Activated T-helper 2 cell treated with anti-CD3 and anti-CD28 coated beads, Interferon-gamma antibody, Interleukin-2, Interleukin-4, amounts not matched to agents 10 μg/mL and 5 μg/mL and 100 μg/mL, durations not matched to agents 14 hours and 24 hours and 36 hours (primary cell): Measurements from ENCODE around the gene R3HCC1L. TPM values are rescaled to one million over a fixed set of nuclear protein-coding genes. Genes with fewer than 3 reads are reported as not detected.

Experiments used
- DNase-seq: peaks from one replicate; pipeline ENCODE4 v3.0.0; 2021; ENCODE audit warnings: low spot score
- H3K27ac Mint-ChIP-seq: one replicate; pipeline ENCODE4 v1.8.0; 2021; ENCODE audit warnings: mixed read lengths
- H3K27me3 Mint-ChIP-seq: one replicate; pipeline ENCODE4 v1.8.0; 2021; ENCODE audit warnings: low read depth, mixed read lengths
- H3K36me3 Mint-ChIP-seq: one replicate; pipeline ENCODE4 v1.8.0; 2021; ENCODE audit warnings: low read depth, mixed read lengths
- H3K4me1 Mint-ChIP-seq: one replicate; pipeline ENCODE4 v1.8.0; 2021; ENCODE audit warnings: low read depth, mixed read lengths
- H3K4me3 Mint-ChIP-seq: one replicate; pipeline ENCODE4 v1.8.0; 2021; ENCODE audit warnings: low read depth, mild to moderate bottlenecking, moderate library complexity, mixed read lengths
- H3K9me3 Mint-ChIP-seq: one replicate; pipeline ENCODE4 v1.8.0; 2021; ENCODE audit warnings: mixed read lengths
- intact Hi-C: fragments of 100-400 bp; cut with micrococcal nuclease; formaldehyde crosslinking; loops from one replicate; pipeline ENCODE4 v1.15.1; 2023
- total RNA-seq: library from RNA; stranded (reverse); gene quantifications from 2 replicates; pipeline ENCODE4 v1.2.3, GENCODE V29; 2022

R3HCC1L gene
- total RNA-seq, 1 donor from 2014 or later: 18.4 TPM

DNA sequence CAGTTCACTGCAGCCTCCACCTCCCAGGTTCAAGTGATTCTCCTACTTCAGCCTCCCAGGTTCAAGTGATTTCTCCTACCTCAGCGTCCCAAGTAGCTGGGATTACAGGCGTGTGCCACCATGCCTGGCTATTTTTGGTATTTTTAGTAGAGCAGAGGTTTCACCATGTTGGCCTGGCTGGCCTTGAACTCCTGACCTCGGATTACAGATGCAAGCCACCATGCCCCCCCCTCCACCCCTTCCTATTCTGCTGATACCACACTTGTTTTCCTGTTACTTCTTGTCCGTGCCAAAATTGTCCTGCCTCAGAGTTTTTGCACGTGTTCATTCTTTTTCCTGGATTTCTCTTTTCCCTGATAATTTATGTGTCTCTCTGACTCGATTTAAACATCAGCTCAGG is 62.5 kb downstream of the R3HCC1L start:
- Mint-ChIP-seq H3K36me3 (peaks cover 31% of the 10 kb centered on the region), H3K27me3 (no peaks in the 10 kb centered on the region), H3K27ac (no peak overlapping the region), H3K9me3 (peaks cover 11% of the 10 kb centered on the region), H3K4me3 (no peak overlapping the region), H3K4me1 (peaks cover 8% of the 10 kb centered on the region)
- intact Hi-C loops: no loop called here
- DNase-seq: no peak

DNA sequence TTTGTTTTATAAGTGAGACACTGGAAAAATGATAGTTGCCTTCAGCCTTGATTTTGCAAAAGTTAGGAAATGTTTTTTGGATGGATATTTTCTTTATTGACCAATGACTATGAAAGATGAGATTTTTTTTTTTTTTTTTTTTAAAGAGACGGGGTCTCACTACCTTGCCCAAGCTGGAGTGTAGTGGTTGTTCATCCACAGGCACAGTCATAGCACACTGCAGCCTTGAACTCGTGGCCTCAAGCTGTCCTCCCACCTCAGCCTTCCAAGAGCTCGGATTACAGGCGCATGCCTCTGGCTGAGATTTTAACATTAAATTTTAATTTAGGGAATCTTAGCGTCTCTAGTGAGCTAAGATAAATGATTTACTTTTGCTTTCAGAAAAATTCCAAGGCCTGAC is 67.3 kb downstream of the R3HCC1L start:
- Mint-ChIP-seq H3K4me3 (no peak overlapping the region), H3K27ac (no peak overlapping the region), H3K27me3 (no peaks in the 10 kb centered on the region), H3K9me3 (no peaks in the 10 kb centered on the region), H3K4me1 (peaks cover 3% of the 10 kb centered on the region), H3K36me3 (peaks cover 5% of the 10 kb centered on the region)
- intact Hi-C loops: no loop called here
- DNase-seq: no peak

DNA sequence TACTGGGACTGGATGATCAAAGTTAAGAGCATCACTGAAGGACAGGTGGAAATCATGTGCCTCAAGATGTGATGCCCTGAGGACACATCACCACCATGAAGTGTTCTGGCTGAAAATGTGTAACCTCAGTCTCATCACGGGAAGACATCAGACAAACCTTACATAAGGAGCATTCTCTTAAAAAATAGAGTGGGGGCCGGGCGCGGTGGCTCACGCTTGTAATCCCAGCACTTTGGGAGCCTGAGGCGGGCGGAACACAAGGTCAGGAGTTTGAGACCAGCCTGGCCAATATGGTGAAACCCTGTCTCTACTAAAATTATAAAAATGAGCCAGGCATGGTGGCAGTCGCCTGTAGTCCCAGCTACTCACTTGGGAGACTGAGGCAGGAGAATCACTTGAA is 67.9 kb downstream of the R3HCC1L start:
- H3K36me3 Mint-ChIP-seq: peaks cover 3% of the 10 kb centered on the region
- no peak overlapping the region for H3K4me3 Mint-ChIP-seq
- no peak overlapping the region for H3K27ac Mint-ChIP-seq
- no peak for DNase-seq
- intact Hi-C loops: no loop called here
- no peaks in the 10 kb centered on the region for H3K27me3 Mint-ChIP-seq
- H3K4me1 Mint-ChIP-seq: peaks cover 1% of the 10 kb centered on the region
- no peaks in the 10 kb centered on the region for H3K9me3 Mint-ChIP-seq

DNA sequence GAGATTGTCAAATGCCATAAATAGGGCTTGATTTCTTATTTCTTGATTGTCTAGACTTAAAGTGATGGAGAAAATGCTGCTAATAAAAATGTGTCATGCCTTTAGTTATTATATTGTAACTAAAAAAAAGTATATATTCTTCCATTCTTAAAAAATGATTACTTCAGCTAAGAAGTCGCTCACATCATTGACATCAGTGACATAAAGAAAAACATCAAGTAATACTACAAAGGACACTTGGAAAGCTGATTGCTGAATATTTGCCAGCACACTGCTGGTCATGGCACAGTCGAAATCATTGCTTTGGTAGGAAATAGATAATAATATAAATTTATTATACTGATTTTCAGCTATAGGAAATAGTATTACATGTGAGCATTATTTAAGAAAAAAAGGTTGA is 70.9 kb downstream of the R3HCC1L start:
- Mint-ChIP-seq H3K4me3 (no peak overlapping the region), H3K9me3 (no peaks in the 10 kb centered on the region), H3K4me1 (peaks cover 13% of the 10 kb centered on the region), H3K27ac (no peak overlapping the region), H3K27me3 (no peaks in the 10 kb centered on the region), H3K36me3 (peaks cover 20% of the 10 kb centered on the region)
- intact Hi-C loops: no loop called here
- DNase-seq: no peak

DNA sequence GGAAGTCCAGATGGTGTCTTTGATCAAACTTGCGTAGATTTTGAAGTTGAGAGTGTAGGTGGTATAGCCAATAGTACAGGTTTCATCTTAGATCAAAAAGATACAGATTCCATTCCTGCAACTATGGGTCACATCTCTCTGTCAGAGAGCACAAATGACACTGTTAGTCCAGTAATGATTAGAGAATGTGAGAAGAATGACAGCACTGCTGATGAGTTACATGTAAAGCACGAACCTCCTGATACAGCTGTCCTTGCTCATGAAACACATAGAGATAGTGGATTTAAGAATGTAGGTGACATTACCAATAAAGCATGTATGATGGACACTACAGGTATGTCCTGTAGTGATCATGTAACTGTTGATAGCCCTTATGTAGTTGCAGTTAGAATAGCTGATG is 74.5 kb downstream of the R3HCC1L start:
- intact Hi-C loops: no loop called here
- H3K4me1 Mint-ChIP-seq: peaks cover 14% of the 10 kb centered on the region
- H3K27ac Mint-ChIP-seq: no peak overlapping the region
- no peak overlapping the region for H3K4me3 Mint-ChIP-seq
- H3K27me3 Mint-ChIP-seq: no peaks in the 10 kb centered on the region
- no peak for DNase-seq
- H3K9me3 Mint-ChIP-seq: no peaks in the 10 kb centered on the region
- H3K36me3 Mint-ChIP-seq: peaks cover 42% of the 10 kb centered on the region

DNA sequence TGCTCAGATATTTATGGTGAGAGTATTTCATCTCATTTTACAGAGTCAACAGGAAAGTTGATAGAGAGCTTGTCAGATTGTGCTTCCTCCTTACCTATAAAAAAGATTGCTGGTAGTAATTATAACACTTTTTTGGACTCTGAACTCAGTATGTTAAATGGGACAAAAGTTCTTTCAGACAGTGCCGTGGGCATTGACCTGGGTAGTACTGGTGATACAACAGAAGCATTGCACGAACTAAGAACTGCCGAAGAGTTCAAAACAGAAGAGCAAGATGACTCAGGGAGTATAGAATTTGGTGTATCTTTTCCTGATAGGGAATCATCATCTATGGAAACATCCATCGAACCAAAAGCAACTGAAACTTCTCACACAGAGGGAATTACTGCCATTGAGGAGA is 75.0 kb downstream of the R3HCC1L start:
- Mint-ChIP-seq H3K27me3 (no peaks in the 10 kb centered on the region), H3K36me3 (peaks cover 44% of the 10 kb centered on the region), H3K27ac (no peak overlapping the region), H3K9me3 (no peaks in the 10 kb centered on the region), H3K4me3 (no peak overlapping the region), H3K4me1 (peaks cover 16% of the 10 kb centered on the region)
- intact Hi-C loops: no loop called here
- no peak for DNase-seq

DNA sequence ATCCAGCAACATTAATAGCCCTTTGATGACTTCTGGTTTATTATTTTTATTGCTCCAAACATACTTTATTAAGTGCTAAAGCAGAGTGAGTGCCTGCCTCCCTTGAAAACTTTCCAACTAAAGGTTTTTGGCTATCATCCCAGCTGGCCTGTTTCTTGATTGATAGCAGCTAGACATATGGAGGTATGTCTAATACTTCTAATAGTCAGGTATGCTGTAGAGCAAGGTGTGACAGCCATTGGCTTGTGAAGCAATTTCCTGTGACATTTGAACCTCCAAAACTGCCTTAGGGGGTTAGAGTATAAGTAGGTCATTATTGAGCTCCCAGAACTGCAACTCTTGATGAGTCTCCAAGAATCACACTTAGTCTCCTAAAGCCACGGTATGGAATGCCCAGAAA is 77.7 kb downstream of the R3HCC1L start:
- no peaks in the 10 kb centered on the region for H3K27me3 Mint-ChIP-seq
- H3K9me3 Mint-ChIP-seq: peaks cover 10% of the 10 kb centered on the region
- H3K4me3 Mint-ChIP-seq: no peak overlapping the region
- intact Hi-C loops: no loop called here
- H3K4me1 Mint-ChIP-seq: peaks cover 15% of the 10 kb centered on the region
- no peak overlapping the region for H3K27ac Mint-ChIP-seq
- H3K36me3 Mint-ChIP-seq: peaks cover 54% of the 10 kb centered on the region
- no peak for DNase-seq

DNA sequence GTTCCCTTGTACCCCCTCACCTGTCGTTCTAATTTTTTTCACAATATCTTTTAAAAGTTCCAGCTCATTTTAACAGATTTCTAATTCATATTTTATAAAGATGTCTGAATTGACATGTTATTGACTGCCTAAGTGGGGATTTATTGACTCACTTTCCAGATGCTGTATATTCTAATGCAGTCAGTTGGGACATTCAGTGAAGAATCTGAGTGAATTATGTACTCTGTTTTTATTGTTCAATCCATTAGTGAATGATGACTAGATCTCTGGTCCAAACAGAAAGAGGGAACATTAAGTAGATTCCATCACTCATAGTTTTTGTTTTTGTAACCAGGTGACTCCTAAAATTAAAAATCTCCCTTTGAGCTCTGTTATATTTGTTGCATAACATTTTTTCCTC is 79.3 kb downstream of the R3HCC1L start:
- Mint-ChIP-seq H3K9me3 (peaks cover 25% of the 10 kb centered on the region), H3K27me3 (no peaks in the 10 kb centered on the region), H3K27ac (no peak overlapping the region), H3K4me3 (no peak overlapping the region), H3K36me3 (peaks cover 61% of the 10 kb centered on the region), H3K4me1 (peaks cover 16% of the 10 kb centered on the region)
- intact Hi-C loops: no loop called here
- no peak for DNase-seq

DNA sequence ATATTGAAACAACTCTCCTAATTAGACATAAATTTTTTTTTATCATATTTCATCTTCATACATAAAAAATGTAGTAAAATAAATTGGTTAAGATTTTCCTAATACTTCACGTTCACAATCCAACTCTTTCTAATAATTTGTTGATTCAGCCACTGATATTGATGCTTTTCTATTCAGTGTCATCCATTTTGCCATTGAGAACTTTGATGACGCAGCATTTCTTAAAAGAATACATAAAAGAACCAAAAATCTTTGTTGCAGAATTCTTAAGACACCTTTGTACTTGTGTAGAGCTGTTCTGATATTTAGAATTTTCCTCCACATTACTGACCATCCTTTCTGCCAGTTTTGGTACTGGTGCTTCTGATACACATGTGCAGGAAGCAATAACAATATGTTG is 80.9 kb downstream of the R3HCC1L start:
- no peaks in the 10 kb centered on the region for H3K27me3 Mint-ChIP-seq
- intact Hi-C loops: no loop called here
- no peak overlapping the region for H3K27ac Mint-ChIP-seq
- H3K4me1 Mint-ChIP-seq: peaks cover 8% of the 10 kb centered on the region
- no peak for DNase-seq
- peaks cover 40% of the 10 kb centered on the region for H3K9me3 Mint-ChIP-seq
- no peak overlapping the region for H3K4me3 Mint-ChIP-seq
- peaks cover 63% of the 10 kb centered on the region for H3K36me3 Mint-ChIP-seq

DNA sequence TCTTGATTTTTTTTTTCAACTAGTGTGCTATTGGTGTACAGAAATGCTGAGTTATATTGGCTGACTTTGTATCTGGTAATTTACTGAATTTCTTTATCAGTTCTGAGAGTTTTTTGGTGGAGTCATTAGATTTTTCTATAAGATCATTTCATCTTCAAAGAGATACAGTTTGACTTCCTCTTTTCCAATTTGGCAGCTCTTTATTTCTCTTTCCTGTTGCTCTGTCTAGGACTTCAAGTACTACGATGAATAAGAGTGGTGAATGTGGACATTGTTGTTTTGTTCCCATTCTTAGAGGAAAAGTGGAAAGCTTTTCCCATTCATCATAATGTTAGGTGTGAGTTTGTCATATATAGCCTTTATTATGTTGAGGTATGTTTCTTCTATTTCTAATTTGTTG is 83.3 kb downstream of the R3HCC1L start:
- no peak for DNase-seq
- H3K36me3 Mint-ChIP-seq: peaks cover 54% of the 10 kb centered on the region
- peaks cover 8% of the 10 kb centered on the region for H3K4me1 Mint-ChIP-seq
- H3K4me3 Mint-ChIP-seq: no peak overlapping the region
- H3K9me3 Mint-ChIP-seq: peaks cover 40% of the 10 kb centered on the region
- H3K27me3 Mint-ChIP-seq: no peaks in the 10 kb centered on the region
- intact Hi-C loops: no loop called here
- no peak overlapping the region for H3K27ac Mint-ChIP-seq

DNA sequence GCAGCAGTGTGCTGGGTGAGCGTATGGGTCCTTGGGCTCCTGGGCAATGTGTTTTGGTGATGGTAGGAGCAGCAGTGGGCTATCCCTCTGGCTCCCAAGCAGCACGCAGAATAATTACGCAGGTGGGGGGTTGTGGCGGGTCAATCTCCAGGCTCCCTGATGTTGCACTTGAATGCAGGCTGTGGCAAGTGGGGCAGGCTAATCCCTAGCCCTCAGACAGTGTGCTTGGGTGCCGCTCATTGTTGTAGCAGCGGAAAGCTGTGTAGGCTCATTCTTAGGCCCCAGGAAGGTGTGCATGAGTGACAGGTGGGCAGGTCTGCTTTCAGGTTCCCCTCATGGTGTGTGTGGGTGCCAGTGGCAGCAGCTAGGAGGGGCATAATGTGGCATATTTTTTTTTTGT is 89.4 kb downstream of the R3HCC1L start:
- Mint-ChIP-seq H3K27ac (no peak overlapping the region), H3K4me3 (no peak overlapping the region), H3K9me3 (peaks cover 23% of the 10 kb centered on the region), H3K27me3 (no peaks in the 10 kb centered on the region), H3K4me1 (peaks cover 12% of the 10 kb centered on the region), H3K36me3 (peaks cover 53% of the 10 kb centered on the region)
- intact Hi-C loops: no loop called here
- no peak for DNase-seq

DNA sequence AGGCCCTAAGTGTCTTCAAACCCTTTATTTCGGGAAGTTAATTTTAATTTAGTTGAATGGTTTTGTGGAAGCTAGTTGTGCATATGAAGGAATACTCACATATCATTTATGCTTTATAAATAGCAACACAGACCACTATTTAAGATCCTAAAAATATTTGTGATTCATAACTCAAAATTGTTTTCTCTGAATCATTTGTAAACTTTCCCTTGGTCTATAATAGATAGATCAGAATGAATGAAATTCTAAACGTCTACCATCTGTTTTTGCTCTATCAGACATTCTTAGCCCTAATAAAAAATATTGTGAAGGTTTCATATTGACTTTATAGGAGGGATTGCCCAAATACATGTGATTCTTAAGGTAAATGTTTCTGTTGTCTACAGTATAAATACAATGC is 90.1 kb downstream of the R3HCC1L start:
- Mint-ChIP-seq H3K27me3 (no peaks in the 10 kb centered on the region), H3K27ac (no peak overlapping the region), H3K9me3 (peaks cover 17% of the 10 kb centered on the region), H3K4me1 (peaks cover 12% of the 10 kb centered on the region), H3K36me3 (peaks cover 51% of the 10 kb centered on the region), H3K4me3 (no peak overlapping the region)
- no peak for DNase-seq
- intact Hi-C loops: no loop called here

DNA sequence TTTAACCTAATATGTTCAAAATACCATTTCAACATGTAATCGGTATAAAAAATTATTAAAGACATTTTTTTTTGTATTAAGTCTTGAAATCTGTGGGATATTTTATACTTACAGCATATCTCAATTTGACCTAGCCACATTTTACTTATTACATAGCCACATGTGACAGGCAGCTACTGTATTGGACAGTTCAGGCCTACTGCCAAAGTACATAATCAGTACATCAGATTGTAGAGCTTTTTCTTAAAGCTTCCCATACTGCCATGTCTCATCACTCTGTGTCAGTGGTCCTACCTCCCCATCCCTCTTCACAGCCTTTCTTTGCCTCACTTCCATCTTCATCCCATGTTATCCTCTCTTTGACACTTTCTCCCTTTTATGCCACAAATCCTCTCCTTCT is 90.5 kb downstream of the R3HCC1L start:
- H3K4me3 Mint-ChIP-seq: no peak overlapping the region
- no peak for DNase-seq
- intact Hi-C loops: loop anchor here (5.0 kb wide), 1 partner anchor 93 kb away; the partner anchor contains the start of gene R3HCC1L

DNA sequence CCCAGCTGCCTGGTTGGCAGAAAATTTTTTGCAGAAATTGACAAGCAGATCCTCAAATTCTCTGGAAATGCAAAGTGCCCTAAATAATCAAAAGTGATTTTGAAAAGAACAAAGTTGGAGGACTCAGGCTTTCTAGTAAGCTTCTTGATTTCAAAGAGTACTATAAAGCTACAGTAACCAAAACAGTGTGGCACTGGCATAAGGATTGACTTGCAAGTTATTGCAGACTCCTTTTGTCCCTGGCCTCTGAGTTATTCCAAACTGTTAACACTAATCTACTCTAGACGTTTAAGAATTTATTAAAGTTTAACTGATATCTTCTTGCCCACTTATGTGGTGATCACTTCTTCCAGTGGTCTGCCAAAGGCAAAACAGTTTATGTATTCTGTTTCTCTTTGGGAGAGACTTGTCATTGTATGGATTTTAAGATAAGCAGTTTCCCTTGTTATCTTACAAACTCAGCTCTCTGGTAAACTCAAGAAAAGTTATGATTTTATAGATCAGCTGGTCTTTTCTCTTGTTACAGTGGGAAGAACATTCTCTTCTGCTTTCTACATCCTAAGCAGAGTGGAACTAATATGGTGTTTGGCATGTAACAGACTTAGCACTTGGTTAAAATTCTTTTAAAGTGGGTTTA is 92.2 kb downstream of the R3HCC1L start:
- DNase-seq: no peak
- Mint-ChIP-seq H3K9me3 (peaks cover 9% of the 10 kb centered on the region), H3K27ac (no peak overlapping the region), H3K4me3 (no peak overlapping the region), H3K4me1 (peaks cover 17% of the 10 kb centered on the region), H3K27me3 (no peaks in the 10 kb centered on the region), H3K36me3 (peaks cover 57% of the 10 kb centered on the region)
- intact Hi-C loops: loop anchor here (5.0 kb wide), 1 partner anchor 94 kb away; the partner anchor contains the start of gene R3HCC1L

More for the DNA sequence above, 90.5 kb downstream of the R3HCC1L start:
- peaks cover 12% of the 10 kb centered on the region for H3K9me3 Mint-ChIP-seq
- peaks cover 49% of the 10 kb centered on the region for H3K36me3 Mint-ChIP-seq
- H3K27me3 Mint-ChIP-seq: no peaks in the 10 kb centered on the region
- H3K4me1 Mint-ChIP-seq: peaks cover 12% of the 10 kb centered on the region
- no peak overlapping the region for H3K27ac Mint-ChIP-seq
